Activated CD8-positive, alpha-beta memory T cell treated with anti-CD3 and anti-CD28 coated beads, Interleukin-2, amount 50 U/mL, for 1 hour (primary cell): ENCODE data around the gene WDR46.
A peak's percentile ranks its signal among the peaks of the same experiment; 100 is the strongest.
"Not testable (repeated sequence)": the region's sequence is repeated elsewhere in the genome, so short reads cannot be mapped to it uniquely, and the experiment has no call there.

Experiments used
- DNase-seq: peaks from one replicate; pipeline ENCODE4 v3.0.0-alpha.2; 2020; ENCODE audit errors: extremely low read depth

Gene WDR46

DNA sequence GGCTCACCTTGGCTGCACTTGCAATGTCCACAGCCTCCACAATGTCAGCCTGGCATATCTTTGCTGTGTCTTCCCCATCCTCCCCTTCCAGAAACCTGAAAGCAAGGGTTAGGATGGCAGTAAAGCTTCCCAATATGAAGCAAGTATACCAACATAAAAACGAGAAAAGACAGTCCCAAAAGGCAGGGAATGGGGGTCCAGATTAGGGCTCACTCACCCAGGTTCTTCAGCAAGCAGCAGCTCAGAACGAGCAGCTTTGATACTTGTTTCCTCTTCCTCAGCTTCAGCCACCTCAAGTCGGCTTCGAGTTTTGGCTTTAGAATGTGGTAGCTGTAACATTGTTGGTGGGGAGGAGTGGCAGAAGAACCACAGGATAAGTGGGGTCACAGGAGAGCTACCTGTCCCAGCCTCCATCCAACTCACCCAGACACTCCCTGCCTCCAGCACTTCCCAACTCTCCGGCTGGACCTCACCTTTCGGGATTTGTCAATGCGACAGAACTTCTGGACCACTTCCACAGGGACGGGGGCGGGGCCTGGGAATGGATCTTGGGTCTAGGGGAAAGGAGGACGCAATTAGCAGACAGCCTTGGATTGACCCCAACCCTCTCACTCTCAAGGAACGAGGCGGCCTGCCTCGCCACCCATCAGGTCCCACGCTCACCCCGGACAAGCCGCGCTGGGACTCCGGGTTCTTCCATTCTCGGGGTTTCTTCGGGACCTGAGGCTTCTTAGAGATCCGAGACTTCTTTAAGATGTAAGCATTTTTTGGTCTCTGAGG is 708 bp downstream of the WDR46 start:
- DNase-seq: no peak

GRCh38 chr6:33286946-33287914 is 1.8 kb downstream of the WDR46 start:
- DNase-seq: no peak

- DNase-seq: not testable (repeated sequence)
Measured at GRCh38 chr6:33285214-33285613, 3.8 kb downstream of the WDR46 start.

DNA sequence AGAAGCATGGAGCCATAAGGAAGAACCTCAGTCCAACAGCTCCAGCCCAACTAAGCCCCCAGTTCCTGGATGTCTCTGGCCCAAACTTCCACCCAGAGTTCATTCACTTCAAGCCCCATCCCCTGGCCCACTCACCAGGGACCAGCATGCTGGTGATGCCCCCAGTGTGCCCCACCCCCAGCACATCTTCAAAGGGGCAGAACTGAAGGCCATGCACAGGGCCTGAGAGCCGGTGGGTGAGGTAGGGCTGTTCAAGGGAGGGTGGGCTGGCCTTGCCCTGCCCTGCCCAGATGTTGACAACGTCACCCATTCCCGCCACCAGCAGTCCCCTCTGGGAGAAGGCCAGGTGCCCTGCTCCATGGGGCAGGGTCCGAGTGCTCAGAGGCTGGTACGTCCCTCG is 8.5 kb downstream of the WDR46 start:
- no peak for DNase-seq

- DNase-seq: no peak
Measured at GRCh38 chr6:33279971-33280511, 9.0 kb downstream of the WDR46 start.

DNA sequence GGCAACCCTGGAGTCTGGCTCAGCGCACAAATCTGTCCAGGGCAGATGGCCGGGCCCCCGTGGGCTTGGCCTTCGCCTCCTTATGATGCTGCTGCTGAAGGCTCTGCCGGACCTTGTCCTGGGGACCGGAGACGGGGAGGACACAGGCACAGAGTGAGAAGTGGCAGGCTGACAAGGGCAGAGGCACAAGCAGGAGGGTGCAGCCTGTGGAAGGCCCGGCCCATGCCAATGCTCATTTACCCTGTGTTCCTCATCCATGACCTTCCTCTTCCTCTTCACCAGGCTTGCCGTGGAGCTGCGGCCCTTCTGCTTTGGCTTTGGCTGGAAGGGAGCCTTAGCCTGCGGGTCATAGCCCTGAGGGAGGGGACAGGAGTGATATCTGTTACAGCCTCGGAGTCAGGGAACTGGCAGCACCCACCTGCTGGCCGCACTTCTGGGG is 9.8 kb downstream of the WDR46 start:
- DNase-seq: no peak

DNA sequence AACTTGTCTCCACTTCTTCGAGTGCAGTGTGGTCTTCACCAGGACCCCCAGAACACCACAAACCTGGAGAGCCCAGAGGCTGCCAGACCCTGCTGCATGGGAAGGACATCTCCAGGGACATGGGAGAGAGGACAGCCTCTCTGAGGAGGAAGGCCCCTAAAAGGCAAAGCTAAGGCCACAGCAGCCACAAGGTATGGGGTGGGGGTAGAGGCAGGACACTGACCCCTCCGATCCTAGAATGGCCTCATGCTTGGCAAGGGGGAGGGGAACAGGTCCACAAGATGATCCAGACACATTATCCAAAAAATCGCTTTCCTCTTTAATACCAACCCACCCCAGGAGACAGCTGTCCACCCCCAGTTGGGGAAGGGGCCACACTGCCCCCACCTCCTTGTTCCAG is 10.2 kb downstream of the WDR46 start:
- no peak for DNase-seq

GRCh38 chr6:33278392-33278741 is 10.7 kb downstream of the WDR46 start:
- DNase-seq: no peak

DNA sequence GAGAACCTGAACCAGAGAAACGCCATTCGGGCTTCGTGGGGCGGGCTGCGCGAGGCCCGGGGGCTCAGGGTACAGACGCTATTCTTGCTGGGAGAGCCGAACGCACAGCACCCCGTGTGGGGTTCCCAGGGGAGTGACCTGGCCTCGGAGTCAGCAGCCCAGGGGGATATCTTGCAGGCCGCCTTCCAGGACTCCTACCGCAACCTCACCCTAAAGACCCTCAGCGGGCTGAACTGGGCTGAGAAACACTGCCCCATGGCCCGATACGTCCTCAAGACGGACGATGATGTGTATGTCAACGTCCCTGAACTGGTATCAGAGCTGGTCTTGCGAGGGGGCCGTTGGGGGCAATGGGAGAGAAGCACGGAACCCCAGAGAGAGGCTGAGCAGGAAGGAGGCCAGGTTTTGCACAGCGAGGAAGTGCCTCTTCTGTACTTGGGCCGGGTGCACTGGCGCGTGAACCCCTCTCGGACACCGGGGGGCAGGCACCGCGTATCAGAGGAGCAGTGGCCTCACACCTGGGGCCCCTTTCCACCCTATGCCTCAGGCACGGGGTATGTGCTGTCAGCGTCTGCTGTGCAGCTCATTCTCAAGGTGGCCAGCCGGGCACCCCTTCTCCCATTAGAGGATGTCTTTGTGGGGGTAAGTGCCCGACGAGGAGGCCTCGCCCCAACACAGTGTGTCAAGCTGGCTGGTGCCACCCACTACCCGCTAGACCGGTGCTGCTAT is 11.2 kb downstream of the WDR46 start:
- DNase-seq: no peak

GRCh38 chr6:33276864-33277662 is 12.0 kb downstream of the WDR46 start, which contains the start of gene B3GALT4:
Gene B3GALT4, plus strand, starts transcription at chr6:33277123. Its CDS starts 297 bp downstream, at chr6:33277420.
- DNase-seq: no peak

DNA sequence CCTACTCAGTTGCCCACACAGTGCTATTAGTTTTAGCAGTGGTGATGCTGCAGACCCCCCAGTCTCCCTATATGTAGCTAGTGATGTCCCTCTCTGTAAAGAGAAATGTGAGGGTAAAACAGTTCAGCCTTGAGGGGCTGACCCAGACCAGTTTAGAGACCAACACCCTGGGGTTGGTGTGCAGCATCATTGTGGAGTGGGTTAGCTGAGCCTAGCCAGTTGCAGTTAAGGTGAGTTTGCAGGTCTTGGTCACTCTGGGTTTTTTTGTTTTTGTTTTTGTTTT is 12.5 kb downstream of the WDR46 start:
- no peak for DNase-seq

DNA sequence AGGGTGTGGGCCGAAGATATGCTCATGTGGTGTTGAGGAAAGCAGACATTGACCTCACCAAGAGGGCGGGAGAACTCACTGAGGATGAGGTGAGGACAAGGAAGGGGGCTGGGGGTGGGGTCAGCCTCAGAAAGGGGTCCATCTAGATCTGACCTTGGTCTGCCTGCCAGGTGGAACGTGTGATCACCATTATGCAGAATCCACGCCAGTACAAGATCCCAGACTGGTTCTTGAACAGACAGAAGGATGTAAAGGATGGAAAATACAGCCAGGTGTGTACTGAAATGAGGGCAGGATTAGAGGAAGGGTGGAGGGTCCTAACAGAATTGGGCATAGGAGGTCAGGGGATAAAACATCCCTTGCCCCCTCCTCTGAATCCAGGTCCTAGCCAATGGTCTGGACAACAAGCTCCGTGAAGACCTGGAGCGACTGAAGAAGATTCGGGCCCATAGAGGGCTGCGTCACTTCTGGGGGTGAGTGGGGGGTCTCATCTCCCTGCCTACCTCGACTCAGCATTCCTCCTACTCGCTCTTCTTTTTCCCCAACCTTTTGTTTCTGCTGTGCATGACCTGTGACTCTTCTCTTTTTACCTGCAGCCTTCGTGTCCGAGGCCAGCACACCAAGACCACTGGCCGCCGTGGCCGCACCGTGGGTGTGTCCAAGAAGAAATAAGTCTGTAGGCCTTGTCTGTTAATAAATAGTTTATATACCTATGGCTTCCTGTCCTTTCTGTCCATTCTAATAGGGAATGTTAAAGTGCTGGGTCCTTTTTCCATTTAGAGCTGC is 13.1 kb downstream of the WDR46 start:
- DNase-seq: not testable (repeated sequence)

GRCh38 chr6:33273924-33274902 is 14.8 kb downstream of the WDR46 start:
- no peak for DNase-seq

GRCh38 chr6:33273129-33273923 is 15.7 kb downstream of the WDR46 start:
- DNase-seq: no peak

- no peak for DNase-seq
Measured at GRCh38 chr6:33272275-33273128, 16.5 kb downstream of the WDR46 start.

- peak; percentile 96 for DNase-seq
Measured at GRCh38 chr6:33271468-33272274, 17.4 kb downstream of the WDR46 start, which contains the start of the genes RPS18 and VPS52. Gene RPS18, plus strand, starts transcription at chr6:33272075. Its CDS starts 45 bp downstream, at chr6:33272120. Gene VPS52, minus strand, starts transcription at chr6:33271876. Its CDS starts 201 bp downstream, at chr6:33271675.
